Natural killer cell (primary cell): ENCODE results near the gene RAI1. TPM values are rescaled to one million over a fixed set of nuclear protein-coding genes. Genes with fewer than 3 reads are reported as not detected.
A peak's percentile ranks its signal among the peaks of the same experiment; 100 is the strongest.

Experiments used
- ATAC-seq, 3 donors: fragments of 150-1000 bp in 2 of 3; fragments of 200-7000 bp in 1 of 3; cut with Tn5 transposase; 1 replicate in 1 of 3; 2 replicates in 2 of 3; pipeline ENCODE4 v1.10.0; 2021; ENCODE audit warnings: mild to moderate bottlenecking in 2 of 3, moderate library complexity in 2 of 3
- DNase-seq, 2 donors: peaks; one replicate each; pipeline versions ENCODE4 v3.0.0 to v3.0.0-alpha.2; 2013 to 2021; ENCODE audit warnings: mixed read lengths in 1 of 2
- H3K27ac ChIP-seq: one replicate; pipeline ENCODE4 v1.5.1; 2013; ENCODE audit warnings: mild to moderate bottlenecking, low read length
- H3K27me3 ChIP-seq: one replicate; pipeline ENCODE4 v1.6.1; 2013; ENCODE audit warnings: low read length; ENCODE audit not compliant: control insufficient read depth, insufficient read depth
- H3K36me3 ChIP-seq: one replicate; pipeline ENCODE4 v1.6.1; 2013; ENCODE audit warnings: low read length; ENCODE audit not compliant: control insufficient read depth, insufficient read depth
- H3K4me1 ChIP-seq: one replicate; pipeline ENCODE4 v1.6.1; 2013; ENCODE audit warnings: low read length; ENCODE audit not compliant: control insufficient read depth, insufficient read depth
- H3K4me3 ChIP-seq: one replicate; pipeline ENCODE4 v1.5.1; 2013; ENCODE audit warnings: low read length
- H3K9me3 ChIP-seq: one replicate; pipeline ENCODE4 v1.6.1; 2013; ENCODE audit warnings: low read length; ENCODE audit not compliant: control insufficient read depth, insufficient read depth
- H3K27ac Mint-ChIP-seq, 2 donors: one replicate each; pipeline ENCODE4 v1.8.0; 2022; ENCODE audit warnings: mild to moderate bottlenecking in 2 of 2, mixed read lengths in 2 of 2, moderate library complexity in 1 of 2
- H3K27me3 Mint-ChIP-seq, 2 donors: one replicate each; pipeline ENCODE4 v1.8.0; 2022; ENCODE audit warnings: low read depth in 2 of 2, mixed read lengths in 2 of 2
- H3K36me3 Mint-ChIP-seq: one replicate; pipeline ENCODE4 v1.8.0; 2022; ENCODE audit warnings: mixed read lengths
- H3K4me1 Mint-ChIP-seq, 2 donors: one replicate each; pipeline ENCODE4 v1.8.0; 2022; ENCODE audit warnings: mixed read lengths in 2 of 2
- H3K4me3 Mint-ChIP-seq: one replicate; pipeline ENCODE4 v1.8.0; 2022; ENCODE audit warnings: mild to moderate bottlenecking, moderate library complexity, mixed read lengths
- H3K9me3 Mint-ChIP-seq, 2 donors: one replicate each; pipeline ENCODE4 v1.8.0; 2022; ENCODE audit warnings: mixed read lengths in 2 of 2
- CTCF ChIP-seq: fragments of 200-600 bp; IDR thresholded peaks from one replicate; pipeline ENCODE4 v1.8.0; 2022; ENCODE audit warnings: antibody characterized with exemption
- WGBS: methylation state at CpG from one replicate; pipeline ENCODE4 v1.1.7; 2013; ENCODE audit warnings: missing lambda C conversion rate; ENCODE audit not compliant: insufficient coverage; 5-methylcytosine and 5-hydroxymethylcytosine counted together
- intact Hi-C: fragments of 100-400 bp; cut with micrococcal nuclease; formaldehyde crosslinking; loops from one replicate; pipeline ENCODE4 v1.14.2; 2022
- total RNA-seq, 4 donors: library from RNA; stranded (reverse); fragments of 120-200 nt in 1 of 4; gene quantifications; one replicate each; pipeline versions ENCODE4 v1.2.3 to v1.2.4, GENCODE V29; 2013 to 2022

Gene RAI1
- total RNA-seq, 3 donors from 2014 or later (not counting 1 experiment from before 2014, with no cell fraction given), result 39.8 to 55.0 (median 49.4) TPM

- TF ChIP-seq CTCF, result no peak
- Histone ChIP-seq H3K4me1 (peaks cover 23% of the 10 kb centered on the region), H3K36me3 (no peaks in the 10 kb centered on the region), H3K27ac (peak overlapping the region; percentile 98), H3K9me3 (no peaks in the 10 kb centered on the region), H3K4me3 (no peak overlapping the region), H3K27me3 (no peaks in the 10 kb centered on the region)
- H3K36me3 Mint-ChIP-seq, result no peaks in the 10 kb centered on the region
- 96% methylated on average over 6 of the region's 7 CpGs for WGBS
- H3K9me3 Mint-ChIP-seq, result no peaks in the 10 kb centered on the region
- DNase-seq (no peak), ATAC-seq (no peak)
- peak overlapping the region; percentile 95 for H3K4me3 Mint-ChIP-seq
- intact Hi-C loops, result loop anchor here (2.0 to 5.0 kb wide), 3 partner anchors 69 to 353 kb away; partner anchors contain the start of genes ATPAF2, DRC3, GID4 and TOM1L2
- peaks cover 25 to 35% of the 10 kb centered on the region in 2 donors for H3K4me1 Mint-ChIP-seq
- peak overlapping the region; percentile 91 to 96 for H3K27ac Mint-ChIP-seq
- no peaks in the 10 kb centered on the region for H3K27me3 Mint-ChIP-seq
Measured at GRCh38 chr17:17683710-17684365, 2.6 kb downstream of the RAI1 start.

GRCh38 chr17:17684906-17685774 is 3.9 kb downstream of the RAI1 start:
- no peak for TF ChIP-seq CTCF
- Histone ChIP-seq H3K4me1 (peaks cover 23% of the 10 kb centered on the region), H3K9me3 (no peaks in the 10 kb centered on the region), H3K4me3 (no peak overlapping the region), H3K27ac (no peak overlapping the region), H3K27me3 (no peaks in the 10 kb centered on the region), H3K36me3 (no peaks in the 10 kb centered on the region)
- 90% methylated on average over 15 of the region's 15 CpGs for WGBS
- H3K27ac Mint-ChIP-seq, result peak overlapping the region in 1 of 2 donors; percentile 72
- intact Hi-C loops, result loop anchor here (5.0 kb wide), 2 partner anchors 287 to 352 kb away; partner anchors contain the start of genes ATPAF2, DRC3, GID4 and TOM1L2
- H3K36me3 Mint-ChIP-seq, result no peaks in the 10 kb centered on the region
- H3K27me3 Mint-ChIP-seq, result no peaks in the 10 kb centered on the region
- no peak overlapping the region for H3K4me3 Mint-ChIP-seq
- H3K4me1 Mint-ChIP-seq, result peaks cover 25 to 35% of the 10 kb centered on the region in 2 donors
- no peak for DNase-seq
- ATAC-seq, result no peak
- H3K9me3 Mint-ChIP-seq, result no peaks in the 10 kb centered on the region

GRCh38 chr17:17685775-17686291 is 4.6 kb downstream of the RAI1 start:
- 45% methylated on average over 14 of the region's 14 CpGs for WGBS
- Mint-ChIP-seq H3K4me1 (peaks cover 24 to 33% of the 10 kb centered on the region in 2 donors), H3K36me3 (no peaks in the 10 kb centered on the region), H3K9me3 (no peaks in the 10 kb centered on the region), H3K27me3 (no peaks in the 10 kb centered on the region), H3K4me3 (peak overlapping the region; percentile 6), H3K27ac (peak overlapping the region in 1 of 2 donors; percentile 72)
- no peak for DNase-seq
- no peaks in the 10 kb centered on the region for H3K27me3 ChIP-seq
- intact Hi-C loops, result no loop called here
- no peak overlapping the region for H3K4me3 ChIP-seq
- H3K27ac ChIP-seq, result no peak overlapping the region
- no peak for ATAC-seq
- no peaks in the 10 kb centered on the region for H3K9me3 ChIP-seq
- H3K36me3 ChIP-seq, result no peaks in the 10 kb centered on the region
- peaks cover 19% of the 10 kb centered on the region for H3K4me1 ChIP-seq
- no peak for TF ChIP-seq CTCF
